ENCODE measurements around the gene FBXW8. TPM values are rescaled to one million over a fixed set of nuclear protein-coding genes. Genes with fewer than 3 reads are reported as not detected.

Gene FBXW8
- polyA plus RNA-seq, 1 donor (not counting 4 experiments of a cell fraction or from before 2014, with no cell fraction given): 5.0 TPM

DNA sequence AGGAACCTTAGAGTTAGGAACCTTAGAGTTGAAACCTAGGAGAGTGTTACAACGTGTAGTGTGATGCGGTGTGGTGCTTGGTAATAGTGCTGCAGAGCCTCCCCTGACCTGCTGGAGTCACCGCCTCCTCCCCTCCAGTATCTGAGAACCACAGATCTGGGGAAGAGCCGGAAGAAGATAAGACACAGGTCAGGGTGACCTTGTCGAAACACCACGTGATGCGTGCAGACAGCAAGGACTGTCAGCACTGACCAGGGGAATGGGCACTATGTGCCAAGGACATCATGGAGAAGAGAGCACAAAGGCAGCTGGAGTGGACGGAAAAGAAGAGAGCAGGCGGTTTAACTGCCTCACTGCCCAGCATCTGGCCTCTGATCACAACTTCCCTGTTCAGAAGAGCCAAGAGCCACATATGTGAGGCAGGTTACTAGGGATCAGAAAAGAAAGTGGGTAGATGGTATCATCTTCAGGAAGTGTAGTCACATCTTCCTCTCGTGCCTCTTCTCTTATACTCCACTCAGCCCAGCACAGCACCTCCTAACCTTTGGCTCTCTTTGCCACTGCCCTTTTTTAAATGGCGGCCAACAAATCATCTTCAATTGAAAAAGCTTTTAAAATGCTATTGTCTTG, 94.8 kb downstream of the FBXW8 start:
- H2AFZ ChIP-seq (ENCODE audit: control insufficient read depth, low read length): no peak overlapping the region
- H3K4me3 ChIP-seq (ENCODE audit: control insufficient read depth in 2 of 3, extremely low read depth in 1 of 3, insufficient read depth in 2 of 3, low read depth in 1 of 3, low read length in 3 of 3): no peak overlapping the region
- no peak overlapping the region for H3K27ac ChIP-seq (ENCODE audit: control insufficient read depth, insufficient read depth, low read length)
- H3K9me1 ChIP-seq (ENCODE audit: control insufficient read depth, extremely low read depth, insufficient read depth, low read length): no peaks in the 10 kb centered on the region
- dilution Hi-C loops (cut with MboI; ENCODE audit: extremely low pct_ligation_motif_present, low sequenced_read_pairs): no loop called here
- no peaks in the 10 kb centered on the region for H3K9me3 ChIP-seq (ENCODE audit: control insufficient read depth, low read depth, low read length)
- H3K27me3 ChIP-seq (ENCODE audit: control insufficient read depth, extremely low read depth, insufficient read depth, low read length): no peaks in the 10 kb centered on the region
- TF ChIP-seq, protein P1, sequence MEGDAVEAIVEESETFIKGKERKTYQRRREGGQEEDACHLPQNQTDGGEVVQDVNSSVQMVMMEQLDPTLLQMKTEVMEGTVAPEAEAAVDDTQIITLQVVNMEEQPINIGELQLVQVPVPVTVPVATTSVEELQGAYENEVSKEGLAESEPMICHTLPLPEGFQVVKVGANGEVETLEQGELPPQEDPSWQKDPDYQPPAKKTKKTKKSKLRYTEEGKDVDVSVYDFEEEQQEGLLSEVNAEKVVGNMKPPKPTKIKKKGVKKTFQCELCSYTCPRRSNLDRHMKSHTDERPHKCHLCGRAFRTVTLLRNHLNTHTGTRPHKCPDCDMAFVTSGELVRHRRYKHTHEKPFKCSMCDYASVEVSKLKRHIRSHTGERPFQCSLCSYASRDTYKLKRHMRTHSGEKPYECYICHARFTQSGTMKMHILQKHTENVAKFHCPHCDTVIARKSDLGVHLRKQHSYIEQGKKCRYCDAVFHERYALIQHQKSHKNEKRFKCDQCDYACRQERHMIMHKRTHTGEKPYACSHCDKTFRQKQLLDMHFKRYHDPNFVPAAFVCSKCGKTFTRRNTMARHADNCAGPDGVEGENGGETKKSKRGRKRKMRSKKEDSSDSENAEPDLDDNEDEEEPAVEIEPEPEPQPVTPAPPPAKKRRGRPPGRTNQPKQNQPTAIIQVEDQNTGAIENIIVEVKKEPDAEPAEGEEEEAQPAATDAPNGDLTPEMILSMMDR (optimal IDR thresholded peaks at IDR 0.05 in 1 of 3, IDR thresholded peaks at IDR 0.05 in 1 of 3, conservative IDR thresholded peaks at IDR 0.05 in 1 of 3; ENCODE audit: extremely low read depth in 1 of 3, insufficient read depth in 2 of 3, low read length in 3 of 3): no peak
- TF ChIP-seq EZH2 (IDR thresholded peaks at IDR 0.05; ENCODE audit: low read length): no peak
- no peaks in the 10 kb centered on the region for H4K20me1 ChIP-seq (ENCODE audit: control insufficient read depth, extremely low read depth, insufficient read depth, low read length)
- H3K4me1 ChIP-seq (ENCODE audit: control insufficient read depth, extremely low read depth, insufficient read depth, low read length): no peaks in the 10 kb centered on the region
- no peaks in the 10 kb centered on the region for H3K79me2 ChIP-seq (ENCODE audit: control insufficient read depth, insufficient read depth, low read length)
- H3K36me3 ChIP-seq (ENCODE audit: control insufficient read depth in 2 of 2, extremely low read depth in 1 of 2, insufficient read depth in 2 of 2, low read length in 2 of 2): peaks cover 0 to 12% of the 10 kb centered on the region in 2 experiments
- H3K9ac ChIP-seq (ENCODE audit: control insufficient read depth, extremely low read depth, insufficient read depth, low read length): no peak overlapping the region
- H3K4me2 ChIP-seq (ENCODE audit: control insufficient read depth, extremely low read depth, insufficient read depth, low read depth, low read length): no peak overlapping the region
- DNase-seq (ENCODE audit: low read depth, low spot score): no peak
- FAIRE-seq: no peak

DNA sequence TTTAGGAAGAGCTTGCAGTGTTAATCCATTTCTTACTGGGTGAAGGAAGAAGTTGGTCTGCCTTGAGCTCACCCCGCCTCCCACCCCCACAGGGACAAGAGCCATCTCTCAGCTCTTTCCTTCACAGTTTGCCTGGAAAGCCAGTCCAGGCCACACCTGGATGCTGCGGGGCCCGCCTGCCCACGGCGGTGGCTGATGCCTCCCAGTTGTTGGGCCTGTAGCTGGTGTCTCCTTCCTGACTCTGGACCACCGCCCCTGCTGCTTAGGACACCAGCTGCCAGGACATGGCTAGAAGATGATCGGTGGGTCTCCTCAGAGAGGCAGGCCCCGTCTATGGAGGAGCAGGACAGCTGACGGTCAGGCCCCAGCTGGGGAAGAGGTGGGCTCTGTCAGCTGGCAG, 95.6 kb downstream of the FBXW8 start:
- Histone ChIP-seq H3K9me3 (ENCODE audit: control insufficient read depth, low read depth, low read length) (no peaks in the 10 kb centered on the region), H3K27ac (ENCODE audit: control insufficient read depth, insufficient read depth, low read length) (no peak overlapping the region), H2AFZ (ENCODE audit: control insufficient read depth, low read length) (no peak overlapping the region), H3K4me2 (ENCODE audit: control insufficient read depth, extremely low read depth, insufficient read depth, low read depth, low read length) (no peak overlapping the region), H3K9me1 (ENCODE audit: control insufficient read depth, extremely low read depth, insufficient read depth, low read length) (no peaks in the 10 kb centered on the region), H3K36me3 (ENCODE audit: control insufficient read depth in 2 of 2, extremely low read depth in 1 of 2, insufficient read depth in 2 of 2, low read length in 2 of 2) (peaks cover 0 to 12% of the 10 kb centered on the region in 2 experiments), H3K4me1 (ENCODE audit: control insufficient read depth, extremely low read depth, insufficient read depth, low read length) (no peaks in the 10 kb centered on the region), H3K79me2 (ENCODE audit: control insufficient read depth, insufficient read depth, low read length) (no peaks in the 10 kb centered on the region), H3K9ac (ENCODE audit: control insufficient read depth, extremely low read depth, insufficient read depth, low read length) (no peak overlapping the region), H3K27me3 (ENCODE audit: control insufficient read depth, extremely low read depth, insufficient read depth, low read length) (no peaks in the 10 kb centered on the region), H3K4me3 (ENCODE audit: control insufficient read depth in 2 of 3, extremely low read depth in 1 of 3, insufficient read depth in 2 of 3, low read depth in 1 of 3, low read length in 3 of 3) (no peak overlapping the region), H4K20me1 (ENCODE audit: control insufficient read depth, extremely low read depth, insufficient read depth, low read length) (no peaks in the 10 kb centered on the region)
- TF ChIP-seq, protein P1 (optimal IDR thresholded peaks at IDR 0.05 in 1 of 3, IDR thresholded peaks at IDR 0.05 in 1 of 3, conservative IDR thresholded peaks at IDR 0.05 in 1 of 3; ENCODE audit: extremely low read depth in 1 of 3, insufficient read depth in 2 of 3, low read length in 3 of 3): no peak
- TF ChIP-seq EZH2 (IDR thresholded peaks at IDR 0.05; ENCODE audit: low read length): no peak
- dilution Hi-C loops (cut with MboI; ENCODE audit: extremely low pct_ligation_motif_present, low sequenced_read_pairs): no loop called here
- no peak for FAIRE-seq
- DNase-seq (ENCODE audit: low read depth, low spot score): no peak

All from keratinocyte (primary cell).